Measurements from ENCODE around the gene UCKL1.
"Not testable (repeated sequence)": the region's sequence is repeated elsewhere in the genome, so short reads cannot be mapped to it uniquely, and the experiment has no call there.

Gene UCKL1

DNA sequence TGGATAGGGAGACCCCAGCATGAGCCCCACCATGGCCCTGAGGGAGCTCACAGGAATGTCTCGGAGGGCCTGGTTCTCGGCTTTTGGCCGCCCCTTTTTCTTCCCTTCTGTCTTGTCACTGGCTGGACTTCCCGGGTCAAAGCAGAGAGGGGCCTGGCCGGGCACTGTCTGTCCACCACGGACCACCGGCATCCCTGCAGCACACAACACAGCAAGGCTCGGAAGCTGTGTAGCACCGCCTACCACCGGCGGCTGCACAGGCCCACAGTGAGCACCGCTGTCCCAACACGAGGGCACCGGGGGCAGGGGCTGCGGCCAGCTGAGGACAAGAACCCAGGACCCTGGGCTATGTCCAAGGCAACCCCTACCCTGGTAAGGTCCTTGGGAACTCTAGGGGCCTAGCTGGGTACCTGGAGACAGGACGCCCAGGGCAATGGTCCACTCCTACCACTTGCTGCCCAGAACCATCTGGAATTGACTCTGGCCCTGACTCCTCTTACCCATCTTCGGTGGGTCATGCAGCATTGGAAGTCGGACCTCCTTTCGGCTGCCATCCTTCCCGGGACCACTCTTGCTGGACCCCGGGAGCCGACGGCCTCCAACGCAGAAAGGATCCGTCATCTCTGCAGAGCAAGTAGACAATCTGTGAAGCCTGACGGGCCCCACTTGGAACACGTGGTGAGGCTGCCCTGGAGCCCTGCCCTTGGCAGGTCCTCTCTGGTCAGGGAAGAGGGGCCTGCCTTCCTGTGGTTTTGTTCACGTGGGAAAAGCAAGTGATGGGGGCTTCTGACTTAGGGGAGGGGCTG lies 11.3 kb upstream of the UCKL1 start:
- Mint-ChIP-seq H3K36me3 (ENCODE audit: low read depth) (peaks cover 18% of the 10 kb centered on the region), H3K9me3 (no peaks in the 10 kb centered on the region), H3K4me3 (peak overlapping the region; percentile 31), H3K27me3 (ENCODE audit: low read depth) (no peaks in the 10 kb centered on the region), H3K27ac (no peak overlapping the region), H3K4me1 (ENCODE audit: low read depth) (peaks cover 10% of the 10 kb centered on the region)

DNA sequence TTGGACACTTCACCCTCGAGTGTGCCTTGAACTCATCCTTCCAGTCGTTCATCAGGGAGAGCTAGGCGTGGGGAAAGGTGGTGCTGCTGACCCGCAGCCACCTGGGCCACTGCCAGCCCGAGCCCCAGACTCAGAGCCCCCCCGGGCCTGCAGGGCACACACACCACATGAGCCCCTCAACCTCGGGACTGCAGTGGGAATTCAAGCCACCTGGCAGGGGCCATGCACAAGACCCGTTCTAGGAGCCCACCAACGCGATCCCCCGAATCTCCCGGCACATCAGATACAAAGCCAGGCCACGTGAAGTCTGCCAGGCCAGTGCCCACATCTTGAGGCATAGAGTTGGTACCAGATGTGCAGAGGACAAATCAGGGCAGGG lies 10.7 kb upstream of the UCKL1 start:
- Mint-ChIP-seq H3K36me3 (ENCODE audit: low read depth) (peaks cover 20% of the 10 kb centered on the region), H3K4me3 (no peak overlapping the region), H3K27ac (no peak overlapping the region), H3K9me3 (no peaks in the 10 kb centered on the region), H3K4me1 (ENCODE audit: low read depth) (peaks cover 10% of the 10 kb centered on the region), H3K27me3 (ENCODE audit: low read depth) (no peaks in the 10 kb centered on the region)

DNA sequence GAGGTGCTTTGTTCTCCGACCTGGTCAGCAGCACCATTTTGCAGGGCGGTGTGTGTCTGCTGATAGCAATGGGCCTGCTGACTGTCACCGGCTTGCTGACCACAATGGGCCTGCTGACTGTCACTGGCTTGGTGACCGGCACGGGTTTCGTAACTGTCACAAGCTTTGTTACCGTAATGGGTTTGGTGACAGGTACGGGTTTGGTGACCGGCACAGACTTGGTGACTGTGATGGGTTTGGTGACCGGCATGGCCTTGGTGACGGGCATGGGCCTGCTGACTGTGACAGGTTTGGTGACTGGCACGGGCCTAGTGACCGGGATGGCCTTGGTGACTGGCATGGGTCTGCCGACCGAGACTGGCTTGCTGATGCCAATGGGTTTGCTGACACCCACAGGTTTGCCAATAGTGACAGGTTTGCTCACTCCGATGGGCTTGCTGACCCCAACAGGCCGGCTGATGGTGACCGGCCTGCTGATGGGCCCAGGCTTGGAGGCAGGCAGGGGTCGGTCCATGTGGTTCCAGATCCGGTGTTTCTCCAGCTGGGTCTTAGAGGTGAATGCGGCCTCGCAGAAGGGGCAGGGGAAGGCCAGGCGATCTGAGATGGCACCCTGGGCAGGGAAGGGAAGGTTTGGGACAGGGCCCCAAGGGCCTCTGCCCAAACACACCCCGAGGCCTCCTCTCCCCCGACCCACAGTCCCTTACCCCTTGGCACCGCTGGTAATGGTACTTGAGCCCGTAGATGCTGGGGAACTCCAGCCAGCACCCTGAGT lies 10.1 kb upstream of the UCKL1 start:
- Mint-ChIP-seq H3K4me1 (ENCODE audit: low read depth) (peaks cover 10% of the 10 kb centered on the region), H3K4me3 (no peak overlapping the region), H3K27me3 (ENCODE audit: low read depth) (no peaks in the 10 kb centered on the region), H3K36me3 (ENCODE audit: low read depth) (peaks cover 23% of the 10 kb centered on the region), H3K27ac (no peak overlapping the region), H3K9me3 (no peaks in the 10 kb centered on the region)

DNA sequence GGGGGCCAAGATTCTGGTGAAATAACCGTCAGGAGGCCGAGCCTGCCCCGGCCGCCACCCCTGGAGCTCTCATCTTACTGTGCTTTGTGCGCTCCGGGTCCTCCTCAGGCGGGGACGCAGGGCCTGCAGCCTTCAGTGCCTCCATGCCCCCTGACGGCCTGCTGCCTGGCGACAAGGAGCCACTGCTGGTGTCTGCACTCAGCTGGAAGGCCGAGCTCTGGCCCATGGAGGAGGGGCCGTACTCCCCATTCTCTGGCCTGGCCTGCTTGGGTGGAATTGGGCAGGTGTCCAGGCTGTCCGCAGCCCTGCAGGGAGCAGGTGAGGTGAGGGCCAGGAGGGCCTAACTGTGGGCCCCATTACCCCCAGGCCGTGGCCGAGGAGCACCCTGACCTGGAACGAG lies 8.2 kb upstream of the UCKL1 start:
- Mint-ChIP-seq H3K9me3 (no peaks in the 10 kb centered on the region), H3K4me3 (no peak overlapping the region), H3K27ac (no peak overlapping the region), H3K36me3 (ENCODE audit: low read depth) (peaks cover 26% of the 10 kb centered on the region), H3K27me3 (ENCODE audit: low read depth) (no peaks in the 10 kb centered on the region), H3K4me1 (ENCODE audit: low read depth) (peaks cover 7% of the 10 kb centered on the region)

DNA sequence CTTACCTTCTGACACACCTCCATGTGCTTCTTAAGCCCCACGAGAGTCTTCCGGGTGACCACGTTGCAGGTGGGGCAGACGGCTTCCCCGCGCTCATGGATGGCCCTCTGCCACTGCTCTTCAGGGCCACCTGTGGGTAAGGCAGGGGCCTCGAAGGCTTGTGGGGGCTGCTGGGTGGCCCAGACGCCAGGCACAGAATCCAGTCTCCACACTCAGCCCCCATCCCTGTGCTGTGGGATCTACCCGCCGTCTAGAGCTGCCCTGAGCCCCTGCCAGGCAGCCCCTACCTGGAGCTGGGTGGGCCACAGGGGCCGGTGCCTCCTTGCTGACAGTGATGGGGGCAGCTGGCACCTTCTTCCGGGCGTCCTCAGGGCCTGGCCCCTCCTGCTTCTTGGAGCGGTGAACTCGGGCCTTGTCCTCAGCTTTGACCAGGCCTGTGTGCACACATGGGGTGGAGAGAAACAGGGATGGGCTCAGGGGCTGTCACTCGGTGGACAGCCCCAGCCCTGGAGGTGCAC lies 7.6 kb upstream of the UCKL1 start:
- H3K27me3 Mint-ChIP-seq (ENCODE audit: low read depth) = no peaks in the 10 kb centered on the region
- peaks cover 5% of the 10 kb centered on the region for H3K4me1 Mint-ChIP-seq (ENCODE audit: low read depth)
- peaks cover 26% of the 10 kb centered on the region for H3K36me3 Mint-ChIP-seq (ENCODE audit: low read depth)
- H3K9me3 Mint-ChIP-seq = no peaks in the 10 kb centered on the region
- H3K4me3 Mint-ChIP-seq = no peak overlapping the region
- no peak overlapping the region for H3K27ac Mint-ChIP-seq

DNA sequence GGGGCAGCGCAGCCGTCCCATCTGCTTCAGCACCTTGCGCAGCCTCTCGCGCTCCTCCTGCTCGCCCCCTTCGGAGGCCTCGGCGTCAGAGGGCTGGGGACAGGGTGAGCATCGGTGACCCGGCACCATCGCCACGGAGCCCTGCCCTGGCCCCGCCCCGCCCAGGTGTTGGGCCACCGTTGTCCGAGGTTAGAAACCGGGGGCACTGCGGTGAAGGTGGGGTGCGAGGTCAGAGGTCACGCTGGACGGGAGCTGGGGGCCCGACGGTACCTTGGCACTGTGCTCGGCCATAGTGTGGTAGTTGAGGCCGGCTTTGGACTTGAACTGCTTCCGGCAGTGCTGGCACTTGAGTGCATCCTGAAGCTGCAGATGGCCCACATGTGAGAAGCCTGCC lies 7.1 kb upstream of the UCKL1 start:
- Mint-ChIP-seq H3K9me3 (no peaks in the 10 kb centered on the region), H3K36me3 (ENCODE audit: low read depth) (peaks cover 24% of the 10 kb centered on the region), H3K4me3 (no peak overlapping the region), H3K27me3 (ENCODE audit: low read depth) (no peaks in the 10 kb centered on the region), H3K27ac (no peak overlapping the region), H3K4me1 (ENCODE audit: low read depth) (peaks cover 3% of the 10 kb centered on the region)

DNA sequence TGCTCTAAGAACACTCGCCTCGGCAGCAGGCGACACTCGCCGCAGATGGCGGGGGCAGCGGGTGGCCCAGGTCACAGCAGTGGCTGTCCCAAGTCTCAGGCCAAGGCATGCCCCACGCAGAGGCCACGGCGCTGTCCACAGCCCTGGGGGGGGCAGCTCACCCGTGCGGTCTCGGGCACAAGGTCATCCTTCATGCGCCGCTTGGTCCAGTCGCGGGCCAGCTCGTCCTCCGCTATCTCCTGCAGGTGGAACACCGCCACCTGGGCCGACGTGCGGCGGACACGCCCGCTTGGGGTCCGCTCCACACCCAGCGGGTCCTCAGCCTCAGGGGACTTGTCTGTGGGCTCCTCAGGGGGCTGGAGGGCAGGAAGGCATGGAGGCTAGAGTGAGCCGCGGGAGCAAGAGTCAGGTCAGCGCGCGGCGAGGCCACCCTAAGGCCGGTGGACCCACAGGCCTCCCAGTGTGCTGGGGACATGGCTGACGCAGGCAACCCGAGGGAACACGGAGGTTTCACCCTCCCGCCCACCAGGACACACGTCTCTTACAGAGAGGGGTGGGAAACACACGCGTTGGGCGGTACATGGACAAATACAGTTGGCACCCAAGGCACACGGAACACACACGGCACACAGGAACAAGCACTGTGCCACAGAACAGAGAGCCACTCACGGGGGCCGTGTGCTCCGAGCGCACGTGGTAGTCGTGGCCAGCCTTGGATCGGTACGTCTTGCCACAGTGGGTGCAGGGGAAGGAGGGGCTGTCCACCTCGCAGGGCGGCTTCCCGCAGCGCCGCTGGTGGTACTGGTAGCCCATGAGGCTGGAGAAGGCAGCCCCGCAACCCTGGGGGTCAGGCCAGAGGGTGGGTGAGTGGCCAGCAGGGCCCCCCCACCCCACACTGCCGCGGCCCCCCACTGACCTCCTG lies 6.5 kb upstream of the UCKL1 start:
- H3K36me3 Mint-ChIP-seq (ENCODE audit: low read depth) = peaks cover 21% of the 10 kb centered on the region
- H3K4me3 Mint-ChIP-seq = no peak overlapping the region
- H3K27me3 Mint-ChIP-seq (ENCODE audit: low read depth) = no peaks in the 10 kb centered on the region
- no peak overlapping the region for H3K27ac Mint-ChIP-seq
- no peaks in the 10 kb centered on the region for H3K9me3 Mint-ChIP-seq
- H3K4me1 Mint-ChIP-seq (ENCODE audit: low read depth) = peaks cover 2% of the 10 kb centered on the region

DNA sequence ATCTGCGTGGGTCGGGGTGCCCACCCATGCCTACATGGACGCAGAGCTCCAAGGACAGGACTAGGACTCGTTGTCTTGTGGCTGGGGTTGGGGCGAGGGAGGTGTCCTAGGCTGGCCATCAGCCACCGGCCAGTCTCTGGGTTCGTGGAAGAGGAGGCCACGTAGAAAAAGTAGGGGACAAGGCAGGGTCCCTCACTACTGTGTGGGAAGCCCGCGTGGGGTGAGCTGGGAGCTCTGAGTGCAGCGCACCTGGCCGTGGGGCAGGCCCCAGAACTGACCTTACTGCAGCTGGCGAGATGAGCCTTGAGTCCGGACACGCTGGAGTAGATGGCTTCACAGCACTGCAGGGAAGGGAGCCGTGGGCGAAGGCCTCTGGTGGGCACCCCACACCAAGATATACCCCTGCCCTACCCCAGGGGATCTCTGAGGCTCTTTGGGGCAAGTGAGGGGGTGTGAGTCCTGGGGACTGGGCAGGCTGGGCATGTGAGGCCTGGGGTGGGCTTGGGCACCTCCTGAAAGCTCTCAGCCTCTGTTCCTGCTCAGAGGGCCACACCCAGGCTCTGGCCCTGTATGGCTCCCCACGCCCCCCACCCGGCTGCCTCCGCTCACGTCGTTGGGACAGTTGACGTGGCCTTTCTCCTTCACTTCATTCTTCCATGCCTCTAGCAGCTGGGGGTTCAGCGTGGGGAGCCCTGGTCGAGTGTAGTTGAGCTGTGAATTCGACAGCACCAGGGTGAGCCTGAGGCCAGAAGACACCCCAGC lies 5.6 kb upstream of the UCKL1 start:
- Mint-ChIP-seq H3K27me3 (ENCODE audit: low read depth) (no peaks in the 10 kb centered on the region), H3K4me3 (no peak overlapping the region), H3K36me3 (ENCODE audit: low read depth) (peaks cover 21% of the 10 kb centered on the region), H3K4me1 (ENCODE audit: low read depth) (peaks cover 8% of the 10 kb centered on the region), H3K9me3 (no peaks in the 10 kb centered on the region), H3K27ac (no peak overlapping the region)

DNA sequence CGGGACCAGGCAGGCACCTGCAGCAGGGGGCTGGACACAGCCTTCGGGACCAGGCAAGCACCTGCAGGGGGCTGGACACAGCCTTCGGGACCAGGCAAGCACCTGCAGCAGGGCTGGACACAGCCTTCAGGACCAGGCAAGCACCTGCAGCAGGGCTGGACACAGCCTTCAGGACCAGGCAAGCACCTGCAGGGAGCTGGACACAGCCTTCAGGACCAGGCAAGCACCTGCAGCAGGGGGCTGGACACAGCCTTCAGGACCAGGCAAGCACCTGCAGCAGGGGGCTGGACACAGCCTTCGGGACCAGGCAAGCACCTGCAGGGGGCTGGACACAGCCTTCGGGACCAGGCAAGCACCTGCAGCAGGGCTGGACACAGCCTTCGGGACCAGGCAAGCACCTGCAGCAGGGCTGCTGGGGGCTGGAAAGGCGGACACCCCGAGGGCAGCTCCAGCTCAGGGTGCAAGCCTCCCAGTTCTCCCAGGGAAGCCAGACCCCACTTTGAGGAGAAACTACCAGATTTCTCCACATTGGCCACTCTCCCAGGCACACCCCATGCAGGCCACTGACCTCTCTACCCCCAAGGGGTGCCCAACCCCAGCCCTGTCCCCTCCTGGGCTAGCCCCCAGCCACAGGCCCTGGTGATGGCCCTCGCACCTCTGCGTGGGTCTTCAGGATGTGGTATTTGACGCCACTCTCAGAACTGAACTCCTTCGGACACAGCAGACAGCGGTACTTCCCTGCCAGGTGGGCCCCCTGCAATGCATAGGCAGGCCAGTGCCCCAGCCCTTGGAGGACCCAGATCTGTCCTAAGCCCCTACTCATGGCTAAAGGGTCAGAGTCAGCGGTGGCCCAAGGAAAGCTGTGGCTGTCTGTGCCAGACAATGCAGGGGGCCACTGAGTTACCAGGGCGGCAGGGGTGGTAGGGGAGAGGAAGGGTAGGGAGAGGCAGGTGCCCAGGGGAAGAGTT lies 4.7 kb upstream of the UCKL1 start:
- not testable (repeated sequence) for H3K9me3 Mint-ChIP-seq; H3K4me1 Mint-ChIP-seq (ENCODE audit: low read depth); H3K4me3 Mint-ChIP-seq; H3K27ac Mint-ChIP-seq; H3K27me3 Mint-ChIP-seq (ENCODE audit: low read depth)
- H3K36me3 Mint-ChIP-seq (ENCODE audit: low read depth) = peaks cover 12% of the 10 kb centered on the region

DNA sequence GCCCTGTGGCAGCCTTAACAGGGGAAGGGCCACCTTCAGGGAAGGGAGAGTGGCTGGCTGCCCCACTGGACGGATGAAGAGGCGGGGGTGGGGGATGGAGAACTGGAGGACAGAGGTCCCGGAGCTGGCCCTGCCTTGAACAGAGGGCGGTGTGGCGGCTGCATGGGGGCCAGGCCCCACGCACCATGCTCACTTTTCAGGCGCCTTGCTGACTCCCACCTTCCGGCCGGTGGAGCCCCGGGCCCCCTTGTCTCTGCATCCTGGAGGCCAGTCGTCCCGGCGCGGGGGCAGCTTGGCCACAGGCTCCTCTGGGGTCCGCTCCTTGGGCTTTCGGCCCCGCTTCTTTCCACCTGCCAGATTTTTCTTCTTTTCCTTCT lies 3.5 kb upstream of the UCKL1 start:
- Mint-ChIP-seq H3K4me1 (ENCODE audit: low read depth) (peaks cover 10% of the 10 kb centered on the region), H3K36me3 (ENCODE audit: low read depth) (peaks cover 11% of the 10 kb centered on the region), H3K27ac (peak overlapping the region; percentile 45), H3K27me3 (ENCODE audit: low read depth) (no peaks in the 10 kb centered on the region), H3K4me3 (no peak overlapping the region), H3K9me3 (no peaks in the 10 kb centered on the region)

DNA sequence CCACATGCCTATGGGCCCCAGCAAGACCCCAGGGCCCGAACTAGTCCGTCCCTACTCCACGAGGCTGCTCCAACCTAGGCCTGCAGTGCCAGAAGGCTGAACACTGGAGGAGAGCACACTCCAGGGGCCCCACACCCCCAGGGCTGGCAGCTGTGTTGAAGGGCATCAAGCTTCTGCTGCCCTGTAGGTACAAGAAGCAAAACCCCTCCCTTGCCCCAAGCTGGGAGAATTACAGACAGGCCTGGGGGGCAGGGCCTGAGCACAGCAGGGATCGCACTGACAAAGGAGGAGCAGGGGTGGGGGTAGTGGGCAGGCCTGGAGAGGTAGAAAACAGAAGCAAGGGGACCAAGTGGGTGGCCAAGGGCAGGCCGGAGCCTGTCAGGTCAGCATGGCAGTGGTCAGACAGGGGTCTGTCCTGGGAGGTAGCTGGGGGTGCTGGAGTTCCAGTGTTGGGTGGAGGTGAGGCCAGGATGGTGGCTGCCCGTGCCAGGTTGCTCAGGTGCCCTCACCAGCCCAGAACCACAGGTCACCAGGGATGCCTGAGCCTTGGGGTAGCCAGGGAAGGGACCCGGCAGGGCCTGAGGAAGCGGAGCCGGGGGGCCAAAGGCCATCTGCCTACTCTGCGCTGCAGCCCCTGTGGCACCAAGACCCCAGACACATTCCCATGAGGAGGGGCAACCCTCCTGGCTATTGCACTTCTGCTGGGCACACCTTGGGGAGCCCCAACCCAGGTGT lies 2.9 kb upstream of the UCKL1 start:
- H3K27ac Mint-ChIP-seq = peak overlapping the region; percentile 49
- no peak overlapping the region for H3K4me3 Mint-ChIP-seq
- H3K4me1 Mint-ChIP-seq (ENCODE audit: low read depth) = peaks cover 16% of the 10 kb centered on the region
- H3K36me3 Mint-ChIP-seq (ENCODE audit: low read depth) = peaks cover 11% of the 10 kb centered on the region
- no peaks in the 10 kb centered on the region for H3K27me3 Mint-ChIP-seq (ENCODE audit: low read depth)
- H3K9me3 Mint-ChIP-seq = no peaks in the 10 kb centered on the region

DNA sequence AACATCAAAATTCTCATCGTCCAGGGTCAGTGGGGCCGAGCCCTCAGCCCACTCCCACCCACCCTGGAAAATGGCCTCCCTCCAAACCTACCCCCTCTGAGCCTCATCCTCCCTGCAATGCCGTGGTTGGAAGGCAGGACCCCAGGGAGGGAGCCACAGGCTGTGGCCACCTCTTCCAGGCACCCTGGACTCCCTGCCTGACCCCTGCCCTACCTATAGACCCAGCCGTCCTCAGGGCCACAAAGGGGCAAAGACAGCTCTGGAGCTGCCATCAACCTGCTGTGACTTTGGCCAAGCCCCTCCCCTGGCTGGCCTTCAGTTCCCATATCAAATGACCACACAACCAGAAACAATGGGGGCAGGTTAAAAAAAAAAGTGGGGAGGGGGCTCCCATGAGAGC lies 2.3 kb upstream of the UCKL1 start:
- H3K9me3 Mint-ChIP-seq = no peaks in the 10 kb centered on the region
- H3K27ac Mint-ChIP-seq = no peak overlapping the region
- peak overlapping the region; percentile 42 for H3K4me3 Mint-ChIP-seq

More for the DNA sequence above, 2.3 kb upstream of the UCKL1 start:
- H3K27me3 Mint-ChIP-seq (ENCODE audit: low read depth) = no peaks in the 10 kb centered on the region
- peaks cover 11% of the 10 kb centered on the region for H3K36me3 Mint-ChIP-seq (ENCODE audit: low read depth)
- peaks cover 19% of the 10 kb centered on the region for H3K4me1 Mint-ChIP-seq (ENCODE audit: low read depth)
